IPS DF 6.9 (cell line): ENCODE data around the gene DYRK4.

ENCODE experiments used
- DNase-seq: peaks from one replicate; pipeline ENCODE4 v3.0.0-alpha.2; 2013; ENCODE audit warnings: low read depth, low spot score
- H3K27ac ChIP-seq: one replicate; pipeline ENCODE4 v1.5.1; 2013; ENCODE audit warnings: low read length, control low read depth
- H3K27me3 ChIP-seq: 2 replicates; pipeline ENCODE4 v1.6.1; 2013; ENCODE audit warnings: mild to moderate bottlenecking, low read length; ENCODE audit not compliant: control insufficient read depth, insufficient read depth
- H3K36me3 ChIP-seq: 2 replicates; pipeline ENCODE4 v1.6.1; 2013; ENCODE audit warnings: low read length; ENCODE audit not compliant: control insufficient read depth, insufficient read depth
- H3K4me1 ChIP-seq: 2 replicates; pipeline ENCODE4 v1.6.1; 2013; ENCODE audit warnings: low read length; ENCODE audit not compliant: control insufficient read depth, insufficient read depth
- H3K4me3 ChIP-seq: 2 replicates; pipeline ENCODE4 v1.5.1; 2013; ENCODE audit warnings: mild to moderate bottlenecking, low read length
- H3K9me3 ChIP-seq: 2 replicates; pipeline ENCODE4 v1.6.1; 2013; ENCODE audit warnings: low read length, inconsistent platforms; ENCODE audit not compliant: control insufficient read depth, insufficient read depth
- WGBS: extraction: QIAGEN DNeasy Blood & Tissue Kit; methylation state at CpG from one replicate; pipeline ENCODE4 v1.1.7; 2013; ENCODE audit warnings: mixed read lengths, missing lambda C conversion rate; ENCODE audit not compliant: insufficient read length, insufficient coverage; 5-methylcytosine and 5-hydroxymethylcytosine counted together

DYRK4 gene

GRCh38 chr12:4610481-4610880, 48.5 kb downstream of the DYRK4 start:
- Histone ChIP-seq H3K4me3 (no peak overlapping the region), H3K4me1 (no peaks in the 10 kb centered on the region), H3K36me3 (no peaks in the 10 kb centered on the region), H3K27ac (no peak overlapping the region), H3K9me3 (no peaks in the 10 kb centered on the region), H3K27me3 (no peaks in the 10 kb centered on the region)
- no CpG with 5 or more reads among the region's 4 CpGs for WGBS
- DNase-seq: no peak

DNA sequence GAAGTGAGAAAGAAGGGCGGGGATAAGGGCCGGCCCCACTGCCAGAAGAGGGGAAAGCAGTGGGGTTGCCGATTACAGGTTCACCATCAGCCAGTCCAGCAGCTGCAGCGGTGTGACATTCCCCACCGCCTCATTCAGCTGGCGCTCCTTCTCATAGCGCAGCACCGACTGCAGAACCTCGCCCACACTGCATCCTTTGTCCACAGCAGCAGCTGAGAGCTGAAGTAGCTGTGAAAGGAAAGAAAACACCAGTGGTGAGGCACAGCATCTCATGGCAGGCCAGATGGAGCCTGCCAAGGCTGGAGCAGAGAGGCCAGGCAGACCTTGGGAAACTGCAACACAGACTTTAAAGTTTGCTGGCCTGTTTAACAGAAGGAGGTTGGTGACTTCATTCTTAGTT, 53.7 kb downstream of the DYRK4 start:
- Histone ChIP-seq H3K4me3 (no peak overlapping the region), H3K27me3 (no peaks in the 10 kb centered on the region), H3K9me3 (no peaks in the 10 kb centered on the region), H3K4me1 (no peaks in the 10 kb centered on the region), H3K36me3 (no peaks in the 10 kb centered on the region), H3K27ac (no peak overlapping the region)
- no peak for DNase-seq
- WGBS: 100% methylated on average over 1 of the region's 9 CpGs

GRCh38 chr12:4621511-4621910, 59.5 kb downstream of the DYRK4 start:
- DNase-seq: no peak
- H3K36me3 ChIP-seq: no peaks in the 10 kb centered on the region
- H3K4me1 ChIP-seq: no peaks in the 10 kb centered on the region
- no peak overlapping the region for H3K4me3 ChIP-seq
- H3K9me3 ChIP-seq: no peaks in the 10 kb centered on the region
- WGBS: no CpG with 5 or more reads among the region's 3 CpGs
- H3K27me3 ChIP-seq: no peaks in the 10 kb centered on the region
- no peak overlapping the region for H3K27ac ChIP-seq

DNA sequence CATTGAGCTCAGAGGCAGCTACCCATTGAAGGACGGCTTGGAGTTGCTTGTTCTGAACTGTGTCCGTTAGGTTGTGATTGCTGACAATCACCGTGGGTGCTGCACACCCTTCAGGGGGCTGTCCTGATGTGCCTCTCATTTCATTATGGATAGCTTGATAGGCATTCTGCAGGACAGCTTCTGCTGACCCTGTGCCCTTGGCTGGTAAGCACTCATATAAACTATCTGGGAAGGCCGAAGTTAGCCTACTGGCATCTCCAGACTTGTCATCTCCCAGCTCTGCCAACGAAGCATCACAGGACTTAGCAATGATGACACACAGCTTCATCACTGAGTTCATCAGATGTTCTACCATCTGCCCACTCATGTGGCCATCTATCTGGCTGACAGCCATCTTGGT, 64.5 kb downstream of the DYRK4 start:
- H3K4me3 ChIP-seq: no peak overlapping the region
- no CpG with 5 or more reads among the region's 5 CpGs for WGBS
- no peaks in the 10 kb centered on the region for H3K36me3 ChIP-seq
- no peak overlapping the region for H3K27ac ChIP-seq
- H3K4me1 ChIP-seq: no peaks in the 10 kb centered on the region
- H3K9me3 ChIP-seq: no peaks in the 10 kb centered on the region
- DNase-seq: no peak
- H3K27me3 ChIP-seq: no peaks in the 10 kb centered on the region

DNA sequence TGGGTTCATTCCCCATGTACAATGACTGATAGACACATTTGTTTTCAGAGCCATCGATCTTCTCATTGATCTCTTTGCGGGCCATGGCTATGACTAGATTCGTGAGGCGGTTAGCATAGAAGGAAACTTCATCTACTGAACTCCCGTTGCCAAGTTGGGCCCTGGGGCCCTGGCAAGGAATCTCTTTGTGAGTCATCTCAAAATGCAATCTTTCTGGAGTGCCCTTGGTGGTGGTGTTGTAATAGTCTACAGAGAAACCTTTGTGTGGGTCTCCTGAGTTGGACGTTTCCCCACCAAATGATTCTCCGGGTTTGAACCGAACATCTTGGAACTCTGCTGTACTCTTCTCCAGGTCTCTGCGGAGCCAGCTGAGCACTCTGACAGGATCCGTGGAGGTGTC, 66.4 kb downstream of the DYRK4 start:
- no CpG with 5 or more reads among the region's 10 CpGs for whole genome bisulfite sequencing

GRCh38 chr12:4630262-4630661, 68.3 kb downstream of the DYRK4 start:
- no peaks in the 10 kb centered on the region for H3K36me3 ChIP-seq
- no CpG with 5 or more reads among the region's 5 CpGs for WGBS
- H3K9me3 ChIP-seq: no peaks in the 10 kb centered on the region
- H3K4me3 ChIP-seq: no peak overlapping the region
- H3K27ac ChIP-seq: no peak overlapping the region
- DNase-seq: peak; percentile 13
- no peaks in the 10 kb centered on the region for H3K27me3 ChIP-seq
- H3K4me1 ChIP-seq: no peaks in the 10 kb centered on the region

More for the DNA sequence above, 66.4 kb downstream of the DYRK4 start:
- no peak overlapping the region for H3K27ac ChIP-seq
- no peaks in the 10 kb centered on the region for H3K36me3 ChIP-seq
- H3K4me1 ChIP-seq: no peaks in the 10 kb centered on the region
- no peaks in the 10 kb centered on the region for H3K27me3 ChIP-seq
- no peak overlapping the region for H3K4me3 ChIP-seq
- no peaks in the 10 kb centered on the region for H3K9me3 ChIP-seq
- DNase-seq: no peak

- H3K4me1 ChIP-seq: no peaks in the 10 kb centered on the region
- no CpG with 5 or more reads among the region's 6 CpGs for WGBS
- DNase-seq: no peak
- no peaks in the 10 kb centered on the region for H3K27me3 ChIP-seq
- H3K27ac ChIP-seq: no peak overlapping the region
- no peaks in the 10 kb centered on the region for H3K36me3 ChIP-seq
- no peak overlapping the region for H3K4me3 ChIP-seq
- H3K9me3 ChIP-seq: no peaks in the 10 kb centered on the region
Measured at GRCh38 chr12:4643747-4644146, 81.7 kb downstream of the DYRK4 start.

- Histone ChIP-seq H3K27ac (no peak overlapping the region), H3K27me3 (no peaks in the 10 kb centered on the region), H3K9me3 (no peaks in the 10 kb centered on the region), H3K36me3 (no peaks in the 10 kb centered on the region), H3K4me1 (no peaks in the 10 kb centered on the region; the same call in 1 of the 2 replicates), H3K4me3 (no peak overlapping the region)
- no peak for DNase-seq
- no CpG with 5 or more reads among the region's 1 CpG for WGBS
Measured at GRCh38 chr12:4645023-4645422, 83.0 kb downstream of the DYRK4 start.

GRCh38 chr12:4648104-4648500, 86.1 kb downstream of the DYRK4 start:
- no peak for DNase-seq
- Histone ChIP-seq H3K27ac (no peak overlapping the region), H3K27me3 (no peaks in the 10 kb centered on the region), H3K4me3 (peak overlapping the region; percentile 94; the same call in 1 of the 2 replicates), H3K9me3 (no peaks in the 10 kb centered on the region), H3K4me1 (no peaks in the 10 kb centered on the region; the same call in 1 of the 2 replicates), H3K36me3 (no peaks in the 10 kb centered on the region)
- no CpG with 5 or more reads among the region's 4 CpGs for WGBS

DNA sequence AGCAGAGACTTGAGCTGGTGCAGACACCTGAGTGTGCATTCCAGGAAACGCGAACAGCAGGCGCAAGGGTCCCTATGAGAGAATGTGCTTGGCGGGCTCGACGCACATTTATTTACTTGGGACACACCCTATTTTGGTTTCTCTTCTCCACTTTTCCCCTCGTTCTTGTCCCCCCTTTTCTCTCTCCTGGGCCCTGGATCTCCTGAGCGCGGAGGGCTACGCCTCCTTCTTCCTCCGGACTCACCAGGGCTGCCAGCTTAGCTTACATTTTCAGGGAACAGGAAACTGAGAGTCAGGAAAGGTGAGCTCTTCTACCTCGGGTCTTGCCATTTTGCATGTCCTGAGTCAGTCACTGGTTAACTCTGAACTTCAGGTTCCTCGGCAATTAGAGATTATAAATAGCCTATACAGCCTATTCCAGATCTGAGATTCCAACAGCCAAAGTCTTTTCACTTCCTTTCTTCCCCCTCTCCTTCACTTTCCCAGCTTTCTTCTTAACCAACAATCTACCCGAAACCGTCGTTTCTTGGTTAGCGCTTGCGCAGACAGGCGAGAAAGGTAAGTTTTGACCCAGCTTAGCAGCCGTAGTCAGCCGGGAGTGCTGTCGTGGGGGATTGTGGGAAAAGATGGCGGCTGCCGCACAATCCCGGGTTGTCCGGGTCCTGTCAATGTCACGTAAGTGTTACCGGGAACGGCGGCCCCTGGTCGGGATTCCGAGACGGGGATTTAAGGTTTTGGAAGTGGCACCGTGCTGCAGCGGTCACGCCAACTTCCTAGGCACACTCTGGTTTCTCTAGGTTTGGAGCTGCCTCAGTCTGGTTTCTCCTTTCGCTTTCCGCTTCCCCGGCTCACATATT, 86.7 kb downstream of the DYRK4 start, which contains the start of the genes AKAP3 and NDUFA9:
TSS of gene AKAP3 (minus strand) at position 551 of the 857 bp plus-strand sequence. CDS start 10,855 bp downstream, outside the sequence.
TSS of gene NDUFA9 (plus strand) at position 614 of the 857 bp plus-strand sequence. CDS start at position 627, 13 bp downstream.
- no peaks in the 10 kb centered on the region for H3K36me3 ChIP-seq
- H3K4me3 ChIP-seq: peak within 1 kb of the TSS; percentile 94
- H3K27ac ChIP-seq: no peak within 1 kb of the TSS
- H3K9me3 ChIP-seq: no peaks in the 10 kb centered on the region
- peak; percentile 58 for DNase-seq
- no peaks in the 10 kb centered on the region; the same call in 1 of the 2 replicates for H3K4me1 ChIP-seq
- WGBS: no CpG with 5 or more reads among the region's 39 CpGs
- no peaks in the 10 kb centered on the region for H3K27me3 ChIP-seq

GRCh38 chr12:4649358-4649661, 87.3 kb downstream of the DYRK4 start:
- peak overlapping the region; percentile 94 for H3K4me3 ChIP-seq
- H3K36me3 ChIP-seq: no peaks in the 10 kb centered on the region
- no peaks in the 10 kb centered on the region; the same call in 1 of the 2 replicates for H3K4me1 ChIP-seq
- H3K27me3 ChIP-seq: no peaks in the 10 kb centered on the region
- no peak for DNase-seq
- no peak overlapping the region for H3K27ac ChIP-seq
- no peaks in the 10 kb centered on the region for H3K9me3 ChIP-seq
- 98% methylated on average over 4 of the region's 6 CpGs for WGBS
